Mucosa of descending colon (tissue), 3 donors: ENCODE data around the gene CHCT1. TPM values are rescaled to one million over a fixed set of nuclear protein-coding genes. Genes with fewer than 3 reads are reported as not detected.

ENCODE experiments used
- ATAC-seq: fragments of 200-7000 bp; cut with Tn5 transposase; one replicate; pipeline ENCODE4 v1.9.1; 2020; ENCODE audit warnings: mild to moderate bottlenecking, moderate library complexity
- DNase-seq, 3 donors: peaks; one replicate each; pipeline ENCODE4 v3.0.0-alpha.2; 2020
- H3K36me3 ChIP-seq: fragments of 200-600 bp; one replicate; pipeline ENCODE4 v1.8.0; 2021; ENCODE audit warnings: low read depth, mild to moderate bottlenecking
- H3K4me1 ChIP-seq: fragments of 200-600 bp; one replicate; pipeline ENCODE4 v1.8.0; 2021; ENCODE audit warnings: low read depth, mild to moderate bottlenecking
- H3K4me3 ChIP-seq: fragments of 200-600 bp; one replicate; pipeline ENCODE4 v1.8.0; 2021; ENCODE audit warnings: mild to moderate bottlenecking
- H3K9me3 ChIP-seq: fragments of 200-600 bp; one replicate; pipeline ENCODE4 v1.8.0; 2021; ENCODE audit warnings: mild to moderate bottlenecking
- intact Hi-C, 2 donors: fragments of 100-400 bp; cut with DNase I in 1 of 2; cut with micrococcal nuclease in 1 of 2; formaldehyde crosslinking; loops; one replicate each; pipeline versions ENCODE4 v1.11.0 to v1.11.1; 2022; cut with DNase I, micrococcal nuclease
- total RNA-seq, 3 donors: library from RNA; stranded (reverse); fragmentation: NEBNext Ultra II Directional in 2 of 3; extraction: Animal tissue kit (Norgen Biotek cat#: 25700) in 2 of 3; gene quantifications; one replicate each; pipeline versions ENCODE4 v1.2.1 to v1.2.4, GENCODE V29; 2021 to 2023
- TF ChIP-seq, protein P1 (sequence below): fragments of 200-600 bp; IDR thresholded peaks from one replicate; pipeline ENCODE4 v1.8.0; 2022; ENCODE audit warnings: antibody characterized with exemption, mild to moderate bottlenecking
- donor health status: DM: no; HTN: no; CAD: no; lungs with moderate emphysema.
- donor health status: DM: no; HTN: no; CAD: no.
- donor health status: DM: no; HTN: yes; CAD: no.

Gene CHCT1
- total RNA-seq, 3 donors from 2014 or later, result not detected

DNA sequence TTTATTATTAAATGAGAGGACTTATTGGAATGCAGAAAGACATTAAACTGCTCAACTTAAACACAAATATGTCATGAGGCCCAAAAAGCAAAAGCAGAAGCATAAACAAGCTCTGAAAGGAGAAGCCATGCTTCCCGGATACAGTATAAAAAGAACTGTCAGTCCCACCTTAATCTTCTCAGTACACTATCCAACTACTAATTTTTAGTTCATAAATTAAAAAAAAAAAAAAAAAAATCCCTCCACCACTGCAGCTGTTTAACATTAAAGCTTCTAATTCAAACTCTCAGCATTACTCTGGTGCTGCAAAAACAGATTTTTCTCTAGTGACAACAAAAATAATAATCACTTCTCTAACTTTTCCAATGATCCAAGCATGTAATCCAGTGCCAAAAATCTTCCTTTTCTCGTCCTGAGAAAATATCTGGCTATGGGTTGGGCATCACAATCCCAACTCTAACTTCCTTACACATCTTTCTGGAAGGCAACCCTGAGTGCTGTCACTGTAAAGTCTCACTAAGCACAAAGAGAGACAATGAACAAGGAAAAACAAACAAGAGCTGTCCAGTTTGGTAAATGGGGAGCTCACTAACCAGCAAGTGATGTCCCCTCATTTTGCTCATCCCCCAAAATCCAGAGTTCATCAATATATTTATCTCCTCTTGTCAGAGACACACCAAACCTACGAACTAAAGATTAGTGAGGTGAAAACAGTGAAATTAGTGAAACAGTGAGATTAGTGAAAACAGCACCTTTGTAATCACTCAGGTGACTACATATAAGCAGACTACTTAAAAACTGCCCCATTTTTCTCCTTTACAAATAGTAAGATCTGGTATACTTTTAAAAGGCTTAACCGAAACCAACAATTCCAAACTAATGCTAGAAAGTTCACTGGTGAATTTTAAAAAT is 35.9 kb upstream of the CHCT1 start:
- DNase-seq, result no peak
- TF ChIP-seq, protein P1, sequence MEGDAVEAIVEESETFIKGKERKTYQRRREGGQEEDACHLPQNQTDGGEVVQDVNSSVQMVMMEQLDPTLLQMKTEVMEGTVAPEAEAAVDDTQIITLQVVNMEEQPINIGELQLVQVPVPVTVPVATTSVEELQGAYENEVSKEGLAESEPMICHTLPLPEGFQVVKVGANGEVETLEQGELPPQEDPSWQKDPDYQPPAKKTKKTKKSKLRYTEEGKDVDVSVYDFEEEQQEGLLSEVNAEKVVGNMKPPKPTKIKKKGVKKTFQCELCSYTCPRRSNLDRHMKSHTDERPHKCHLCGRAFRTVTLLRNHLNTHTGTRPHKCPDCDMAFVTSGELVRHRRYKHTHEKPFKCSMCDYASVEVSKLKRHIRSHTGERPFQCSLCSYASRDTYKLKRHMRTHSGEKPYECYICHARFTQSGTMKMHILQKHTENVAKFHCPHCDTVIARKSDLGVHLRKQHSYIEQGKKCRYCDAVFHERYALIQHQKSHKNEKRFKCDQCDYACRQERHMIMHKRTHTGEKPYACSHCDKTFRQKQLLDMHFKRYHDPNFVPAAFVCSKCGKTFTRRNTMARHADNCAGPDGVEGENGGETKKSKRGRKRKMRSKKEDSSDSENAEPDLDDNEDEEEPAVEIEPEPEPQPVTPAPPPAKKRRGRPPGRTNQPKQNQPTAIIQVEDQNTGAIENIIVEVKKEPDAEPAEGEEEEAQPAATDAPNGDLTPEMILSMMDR, result no peak
- Histone ChIP-seq H3K36me3 (no peaks in the 10 kb centered on the region), H3K9me3 (no peaks in the 10 kb centered on the region), H3K4me3 (no peak overlapping the region), H3K4me1 (peaks cover 10% of the 10 kb centered on the region)
- intact Hi-C loops, result no loop called here
- ATAC-seq, result no peak

DNA sequence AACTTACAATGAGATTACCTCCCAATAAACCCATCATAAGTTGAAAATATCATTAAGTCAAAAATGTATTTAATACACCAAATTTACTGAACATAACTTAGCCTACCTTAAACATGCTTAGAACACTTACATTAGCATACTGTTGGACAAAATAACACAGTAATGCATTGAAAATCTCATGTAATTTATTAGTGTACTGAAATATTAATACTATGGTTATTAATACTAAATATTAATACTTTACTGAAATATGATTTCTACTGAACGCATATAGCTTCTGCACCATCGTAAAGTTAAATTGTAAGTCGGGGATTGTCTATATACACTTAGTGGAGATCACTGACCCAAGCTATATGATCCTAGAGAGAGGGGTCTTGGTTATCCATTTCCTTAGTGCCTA is 34.6 kb upstream of the CHCT1 start:
- intact Hi-C loops, result no loop called here
- Histone ChIP-seq H3K36me3 (no peaks in the 10 kb centered on the region), H3K4me3 (no peak overlapping the region), H3K9me3 (no peaks in the 10 kb centered on the region), H3K4me1 (peaks cover 10% of the 10 kb centered on the region)
- no peak for ATAC-seq
- TF ChIP-seq, protein P1, result no peak
- DNase-seq, result no peak

DNA sequence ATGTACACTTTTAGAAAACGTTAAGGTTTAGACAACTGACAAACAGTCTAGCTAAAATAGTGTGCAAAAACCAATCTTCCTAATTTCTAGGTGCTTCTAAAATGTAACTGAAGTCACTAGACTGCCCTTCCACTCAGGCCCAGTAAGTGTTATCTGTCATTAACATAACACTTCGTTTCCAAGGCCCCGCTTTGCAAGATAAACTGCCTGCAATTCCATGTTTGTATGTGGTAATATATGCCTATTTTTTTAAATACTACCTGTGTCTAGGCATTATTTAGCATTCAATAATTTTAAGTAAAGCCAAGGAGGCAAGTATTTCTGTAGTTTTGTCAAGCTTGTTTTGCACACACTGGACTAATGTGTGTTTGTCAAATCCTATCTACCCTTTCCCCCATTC is 33.5 kb upstream of the CHCT1 start:
- no peak for ATAC-seq
- no peak for DNase-seq
- Histone ChIP-seq H3K9me3 (no peaks in the 10 kb centered on the region), H3K4me3 (no peak overlapping the region), H3K4me1 (peaks cover 10% of the 10 kb centered on the region), H3K36me3 (no peaks in the 10 kb centered on the region)
- intact Hi-C loops, result no loop called here
- TF ChIP-seq, protein P1, result no peak

DNA sequence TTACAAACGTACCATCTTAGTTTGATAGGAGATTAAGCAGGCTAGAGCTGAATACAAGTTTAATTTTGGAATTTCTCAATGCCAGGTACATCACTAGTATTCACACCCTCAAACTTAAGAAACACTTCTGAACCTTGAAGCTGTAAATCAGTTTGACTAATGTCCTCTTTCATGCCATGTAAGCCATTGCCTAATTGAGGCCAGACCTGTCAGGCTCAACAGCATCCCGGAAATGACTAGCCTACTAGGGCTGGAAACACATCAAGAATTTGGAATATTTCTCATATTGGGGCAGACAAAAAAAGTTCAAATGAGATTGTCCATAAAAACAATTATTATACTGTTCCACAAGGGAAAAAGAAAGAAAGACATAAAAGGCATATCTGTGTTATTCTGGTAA is 32.1 kb upstream of the CHCT1 start:
- ATAC-seq, result no peak
- TF ChIP-seq, protein P1, result no peak
- DNase-seq, result no peak
- intact Hi-C loops, result no loop called here
- Histone ChIP-seq H3K36me3 (no peaks in the 10 kb centered on the region), H3K4me1 (peaks cover 10% of the 10 kb centered on the region), H3K4me3 (no peak overlapping the region), H3K9me3 (no peaks in the 10 kb centered on the region)

DNA sequence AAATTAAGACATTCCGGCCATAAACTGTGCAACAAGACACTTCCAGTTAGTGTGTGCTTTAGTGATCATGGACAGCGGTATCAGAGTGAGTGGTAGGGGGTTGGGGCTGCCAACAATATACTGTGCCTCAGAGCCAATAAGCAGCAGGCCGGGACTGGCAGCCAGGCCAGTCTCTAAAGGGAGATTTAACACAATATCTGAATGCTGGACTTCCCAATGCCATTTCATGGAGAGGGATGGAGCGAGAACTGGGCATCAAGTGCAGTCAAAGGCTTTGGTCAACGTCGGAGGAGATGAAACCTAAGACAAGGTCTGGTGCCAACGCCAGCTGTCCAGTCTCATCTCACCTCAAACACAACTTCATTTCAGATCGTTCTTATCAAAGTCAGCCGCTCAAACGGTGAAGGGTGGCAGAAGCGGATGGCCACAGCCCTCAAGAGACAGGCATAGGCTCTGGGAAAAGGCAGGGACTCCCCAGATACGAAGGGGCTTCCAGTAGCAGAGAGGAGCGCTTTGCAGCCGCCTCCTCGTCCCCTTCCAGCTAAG is 31.3 kb upstream of the CHCT1 start:
- intact Hi-C loops, result no loop called here
- peak in 2 of 3 donors; percentile 47 to 53 for DNase-seq
- no peaks in the 10 kb centered on the region for H3K9me3 ChIP-seq
- peak overlapping the region; percentile 79 for H3K4me3 ChIP-seq
- TF ChIP-seq, protein P1, result no peak
- peaks cover 10% of the 10 kb centered on the region for H3K4me1 ChIP-seq
- H3K36me3 ChIP-seq, result no peaks in the 10 kb centered on the region
- ATAC-seq, result peak; percentile 4
